HCT116 (cell line): ENCODE results near the gene TYMS. TPM values are rescaled to one million over a fixed set of nuclear protein-coding genes. Genes with fewer than 3 reads are reported as not detected.

Experiments
- ATAC-seq: fragments of 200-7000 bp; cut with Tn5 transposase; 2 replicates; pipeline ENCODE4 v1.9.1; 2020; ENCODE audit warnings: mild to moderate bottlenecking, moderate library complexity
- BruUV-seq: library from RNA; stranded (reverse); fragments of 400-500 nt; replicated peaks from 2 replicates; lab custom pipeline; 2021; lab: Mats Ljungman, UMichigan
- CTCF ChIA-PET: fragments of 300-600 bp; sonication (Branson Sonifier 250); formaldehyde crosslinking; loops from one replicate; lab custom pipeline; 2021; ENCODE audit warnings: antibody characterized with exemption; lab: Charles Lee
- POLR2A ChIA-PET: fragments of 300-600, 350-600 bp; sonication (Branson Sonifier 250); formaldehyde crosslinking; loops from one replicate; lab custom pipeline; 2021; ENCODE audit warnings: antibody characterized with exemption; lab: Charles Lee
- RAD21 ChIA-PET, 2 experiments: fragments of 300-600 bp; sonication (Branson Sonifier 250); formaldehyde crosslinking; loops; one replicate each; lab custom pipeline; 2023; ENCODE audit warnings: low total read pairs in 2 of 2; ENCODE audit not compliant: uncharacterized antibody in 2 of 2, unreplicated experiment in 2 of 2, low non-redundant PET in 1 of 2; lab: Charles Lee
- DNase-seq: peaks from one replicate; pipeline ENCODE4 v3.0.0-alpha.2; 2010; ENCODE audit warnings: low read depth, low spot score
- H2AFZ ChIP-seq: fragments of 200-600 bp; shearing (Covaris generic), sonication (generic); 2 replicates; pipeline ENCODE4 v1.6.1; 2017; ENCODE audit warnings: low read depth, mixed run types, mixed read lengths, antibody characterized with exemption, low read length; ENCODE audit not compliant: poor library complexity, severe bottlenecking
- H3K27ac ChIP-seq: 2 replicates; pipeline ENCODE4 v1.5.1; 2012; ENCODE audit warnings: low read depth, low read length
- H3K27me3 ChIP-seq: fragments of 200-600 bp; sonication (generic); 2 replicates; pipeline ENCODE4 v1.6.1; 2016; ENCODE audit warnings: mixed run types, low read length, mixed read lengths; ENCODE audit not compliant: insufficient read depth
- H3K36me3 ChIP-seq, 2 experiments: fragments of 200-500 bp in 1 of 2; fragments of 200-600 bp in 1 of 2; sonication (Bioruptor generic) in 1 of 2; sonication (generic) in 1 of 2; 2 replicates each; pipeline versions ENCODE4 v1.5.1 to v1.6.1; 2014 to 2016; ENCODE audit warnings: low read length in 2 of 2, inconsistent platforms in 1 of 2, mixed read lengths in 1 of 2, mixed run types in 1 of 2; ENCODE audit not compliant: insufficient read depth in 2 of 2, control insufficient read depth in 1 of 2
- H3K4me1 ChIP-seq, 2 experiments: fragments of 200-600 bp in 1 of 2; sonication (generic) in 1 of 2; 2 replicates each; pipeline versions ENCODE4 v1.5.1 to v1.6.1; 2012 to 2017; ENCODE audit warnings: low read length in 2 of 2, inconsistent platforms in 1 of 2, mild to moderate bottlenecking in 1 of 2, mixed read lengths in 1 of 2, mixed run types in 1 of 2, moderate library complexity in 1 of 2; ENCODE audit not compliant: insufficient read depth in 2 of 2, control insufficient read depth in 1 of 2
- H3K4me2 ChIP-seq: fragments of 200-600 bp; sonication (generic); 2 replicates; pipeline ENCODE4 v1.6.1; 2017; ENCODE audit warnings: mixed run types, low read length, mixed read lengths
- H3K4me3 ChIP-seq, 2 experiments: fragments of 200-600 bp in 1 of 2; sonication (generic) in 1 of 2; replicated peaks in 1 of 2; 2 replicates each; pipeline ENCODE4 v1.5.1; 2011 to 2016; ENCODE audit warnings: low read length in 2 of 2, control low read depth in 1 of 2, low read depth in 1 of 2, mild to moderate bottlenecking in 1 of 2, mixed read lengths in 1 of 2, mixed run types in 1 of 2
- H3K79me2 ChIP-seq: fragments of 200-600 bp; sonication (generic); 2 replicates; pipeline ENCODE4 v1.6.1; 2017; ENCODE audit warnings: mild to moderate bottlenecking, mixed run types, low read length, moderate library complexity, mixed read lengths; ENCODE audit not compliant: insufficient read depth
- H3K9ac ChIP-seq: fragments of 200-600 bp; sonication (generic); 2 replicates; pipeline ENCODE4 v1.6.1; 2016; ENCODE audit warnings: low read length, mixed read lengths
- H3K9me2 ChIP-seq: fragments of 200-600 bp; sonication (generic), shearing (Covaris generic); 2 replicates; pipeline ENCODE4 v1.6.1; 2017; ENCODE audit warnings: mixed run types, mild to moderate bottlenecking, moderate library complexity; ENCODE audit not compliant: insufficient read depth
- H3K9me3 ChIP-seq, 2 experiments: fragments of 200-500 bp in 1 of 2; fragments of 200-600 bp in 1 of 2; sonication (Bioruptor generic) in 1 of 2; sonication (generic) in 1 of 2; 2 replicates each; pipeline ENCODE4 v1.6.1; 2014 to 2017; ENCODE audit warnings: low read length in 2 of 2, mixed read lengths in 2 of 2, inconsistent platforms in 1 of 2, low read depth in 1 of 2, mild to moderate bottlenecking in 1 of 2, mixed run types in 1 of 2, moderate library complexity in 1 of 2; ENCODE audit not compliant: control insufficient read depth in 1 of 2, insufficient read depth in 1 of 2
- H4K20me1 ChIP-seq: fragments of 200-600 bp; sonication (generic), shearing (Covaris generic); 2 replicates; pipeline ENCODE4 v1.6.1; 2017; ENCODE audit warnings: mixed run types, mild to moderate bottlenecking, moderate library complexity; ENCODE audit not compliant: insufficient read depth
- EGR1 ChIP-seq: IDR thresholded peaks from 2 replicates; pipeline ENCODE4 v1.6.1; 2012; ENCODE audit warnings: low read depth
- ELF1 ChIP-seq: IDR thresholded peaks from 2 replicates; pipeline ENCODE4 v1.6.1; 2012; ENCODE audit warnings: low read depth, borderline replicate concordance
- EZH2 ChIP-seq: fragments of 200-600 bp; sonication (generic); IDR thresholded peaks from 2 replicates; pipeline ENCODE4 v1.6.1; 2017; ENCODE audit warnings: antibody characterized with exemption, mixed run types
- POLR2A ChIP-seq: IDR thresholded peaks from 2 replicates; pipeline ENCODE4 v1.7.0; 2011; ENCODE audit warnings: borderline replicate concordance; ENCODE audit not compliant: insufficient read depth, insufficient read length; ENCODE audit errors: extremely low read depth
- POLR2AphosphoS5 ChIP-seq: IDR thresholded peaks from 2 replicates; pipeline ENCODE4 v1.6.1; 2011; ENCODE audit warnings: mild to moderate bottlenecking, low read depth, low read length, moderate library complexity
- RAD21 ChIP-seq: IDR thresholded peaks from 2 replicates; pipeline ENCODE4 v1.6.1; 2012; ENCODE audit warnings: low read depth, mild to moderate bottlenecking
- SIN3A ChIP-seq: IDR thresholded peaks from 2 replicates; pipeline ENCODE4 v1.6.1; 2012; ENCODE audit warnings: low read depth
- SRF ChIP-seq: IDR thresholded peaks from 2 replicates; pipeline ENCODE4 v1.6.1; 2012; ENCODE audit warnings: low read depth
- YY1 ChIP-seq: IDR thresholded peaks from 2 replicates; pipeline ENCODE4 v1.6.1; 2011; ENCODE audit warnings: low read length, low read depth, moderate library complexity, mild to moderate bottlenecking; ENCODE audit not compliant: insufficient replicate concordance; ENCODE audit errors: extremely low read depth
- ZFX ChIP-seq: fragments of 450-650 bp; IDR thresholded peaks from 2 replicates; pipeline ENCODE4 v1.6.1; 2017
- ZNF274 ChIP-seq: fragments of 200-500 bp; sonication (Bioruptor generic); IDR thresholded peaks from 2 replicates; pipeline ENCODE4 v1.6.1; 2014; ENCODE audit warnings: mild to moderate bottlenecking, low read depth, low read length, inconsistent platforms
- intact Hi-C: fragments of 100-400 bp; cut with micrococcal nuclease; formaldehyde crosslinking; loops from 2 replicates; pipeline ENCODE4 v1.10.0; 2022
- total RNA-seq: library from RNA; stranded (reverse); gene quantifications from one replicate; pipeline ENCODE4 v1.2.1, GENCODE V29; 2021; ENCODE audit not compliant: unreplicated experiment
- TF ChIP-seq, protein P1 (sequence below): IDR thresholded peaks from 2 replicates; pipeline ENCODE4 v1.6.1; 2011; ENCODE audit warnings: mild to moderate bottlenecking, low read length, moderate library complexity; ENCODE audit not compliant: insufficient replicate concordance; ENCODE audit errors: extremely low read depth
- TF ChIP-seq, protein P2 (sequence below), 3 experiments: fragments of 200-600 bp in 1 of 3; sonication (generic) in 1 of 3; IDR thresholded peaks in 2 of 3; conservative IDR thresholded peaks in 1 of 3; 2 replicates each; pipeline ENCODE4 v1.5.1; 2012 to 2017; ENCODE audit warnings: low read depth in 2 of 3, low read length in 2 of 3, antibody characterized with exemption in 1 of 3, borderline replicate concordance in 1 of 3, control low read depth in 1 of 3, mild to moderate bottlenecking in 1 of 3, mixed read lengths in 1 of 3, mixed run types in 1 of 3, moderate library complexity in 1 of 3; ENCODE audit not compliant: insufficient read depth in 1 of 3

TYMS gene
- total RNA-seq, 1 experiment from 2014 or later: 245 TPM

DNA sequence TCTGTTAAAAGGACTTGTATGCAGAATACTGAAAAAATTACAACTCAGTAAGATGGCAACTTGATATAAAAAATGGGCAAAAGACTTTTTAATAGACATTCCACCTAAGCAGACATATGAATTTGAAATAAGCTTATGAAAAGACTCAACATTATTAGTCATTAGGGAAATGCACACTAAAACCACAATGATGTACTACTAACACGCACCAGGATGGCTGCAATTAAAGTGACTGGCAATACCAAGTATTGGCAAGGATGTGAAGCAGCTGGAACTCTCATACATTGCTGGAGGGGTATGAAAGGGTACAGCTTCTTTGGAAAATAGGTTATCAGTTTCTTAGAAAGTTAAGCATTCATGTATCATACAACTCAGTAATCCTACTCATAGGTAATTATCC lies 58.2 kb downstream of the TYMS start:
- Histone ChIP-seq H3K36me3 (no peaks in the 10 kb centered on the region), H3K27me3 (no peaks in the 10 kb centered on the region), H3K27ac (no peak overlapping the region), H3K4me3 (no peak overlapping the region), H3K4me2 (no peak overlapping the region), H3K79me2 (peaks cover 15% of the 10 kb centered on the region), H3K9me2 (no peaks in the 10 kb centered on the region), H4K20me1 (no peaks in the 10 kb centered on the region), H2AFZ (no peak overlapping the region), H3K9me3 (no peaks in the 10 kb centered on the region), H3K9ac (no peak overlapping the region), H3K4me1 (peaks cover 2 to 12% of the 10 kb centered on the region in 2 experiments; a peak in 3 of 4 replicates)
- ATAC-seq (no peak), DNase-seq (no peak)
- TF ChIP-seq EGR1 (no peak), POLR2AphosphoS5 (no peak), RAD21 (no peak), ELF1 (no peak), EZH2 (no peak), SIN3A (no peak), ZNF274 (no peak), SRF (no peak), YY1 (no peak)
- ChIA-PET RAD21 (no interaction called here), POLR2A (no interaction called here), CTCF (interaction anchor here (2.0 to 2.2 kb wide), 2 partner anchors 115 to 123 kb away, joined by 7 read pairs; no protein-coding TSS in a partner anchor)
- intact Hi-C loops: no loop called here
- BruUV-seq: no TSS peak

DNA sequence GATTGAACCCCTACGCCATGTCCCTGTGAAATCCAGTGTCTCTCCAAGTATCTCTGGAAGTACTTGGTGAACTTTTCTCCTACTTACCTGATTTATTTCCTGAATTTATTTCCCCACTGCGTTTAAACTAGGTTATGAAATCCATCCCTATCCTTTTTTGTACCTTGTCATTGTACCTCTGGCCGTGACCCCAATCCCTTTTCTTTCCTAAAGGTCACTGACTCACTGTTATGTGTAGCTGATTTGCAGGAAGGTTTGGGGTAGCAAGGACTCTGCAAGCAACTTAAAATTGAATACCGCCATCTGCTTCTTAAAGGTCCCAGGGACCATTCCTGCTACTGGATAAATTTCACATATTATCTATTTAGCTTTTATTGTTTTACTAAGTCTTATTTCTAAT lies 59.5 kb downstream of the TYMS start:
- Histone ChIP-seq H3K4me2 (no peak overlapping the region), H3K36me3 (no peaks in the 10 kb centered on the region; a peak in 1 of 4 replicates), H2AFZ (no peak overlapping the region), H3K4me3 (no peak overlapping the region), H3K4me1 (peaks cover 0 to 4% of the 10 kb centered on the region in 2 experiments; a peak in 1 of 4 replicates), H4K20me1 (no peaks in the 10 kb centered on the region), H3K27ac (no peak overlapping the region), H3K9ac (no peak overlapping the region), H3K9me3 (no peaks in the 10 kb centered on the region), H3K9me2 (no peaks in the 10 kb centered on the region), H3K27me3 (no peaks in the 10 kb centered on the region), H3K79me2 (peaks cover 1% of the 10 kb centered on the region)
- ChIA-PET RAD21 (no interaction called here), POLR2A (no interaction called here), CTCF (interaction anchor here (2.2 kb wide), 1 partner anchor 114 kb away, joined by 7 read pairs; no protein-coding TSS in a partner anchor)
- TF ChIP-seq EZH2: no peak
- no peak for TF ChIP-seq SRF
- TF ChIP-seq ZFX: no peak
- no peak for TF ChIP-seq YY1
- TF ChIP-seq, protein P1, sequence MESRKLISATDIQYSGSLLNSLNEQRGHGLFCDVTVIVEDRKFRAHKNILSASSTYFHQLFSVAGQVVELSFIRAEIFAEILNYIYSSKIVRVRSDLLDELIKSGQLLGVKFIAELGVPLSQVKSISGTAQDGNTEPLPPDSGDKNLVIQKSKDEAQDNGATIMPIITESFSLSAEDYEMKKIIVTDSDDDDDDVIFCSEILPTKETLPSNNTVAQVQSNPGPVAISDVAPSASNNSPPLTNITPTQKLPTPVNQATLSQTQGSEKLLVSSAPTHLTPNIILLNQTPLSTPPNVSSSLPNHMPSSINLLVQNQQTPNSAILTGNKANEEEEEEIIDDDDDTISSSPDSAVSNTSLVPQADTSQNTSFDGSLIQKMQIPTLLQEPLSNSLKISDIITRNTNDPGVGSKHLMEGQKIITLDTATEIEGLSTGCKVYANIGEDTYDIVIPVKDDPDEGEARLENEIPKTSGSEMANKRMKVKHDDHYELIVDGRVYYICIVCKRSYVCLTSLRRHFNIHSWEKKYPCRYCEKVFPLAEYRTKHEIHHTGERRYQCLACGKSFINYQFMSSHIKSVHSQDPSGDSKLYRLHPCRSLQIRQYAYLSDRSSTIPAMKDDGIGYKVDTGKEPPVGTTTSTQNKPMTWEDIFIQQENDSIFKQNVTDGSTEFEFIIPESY: no peak
- no peak for TF ChIP-seq RAD21
- TF ChIP-seq, protein P2, sequence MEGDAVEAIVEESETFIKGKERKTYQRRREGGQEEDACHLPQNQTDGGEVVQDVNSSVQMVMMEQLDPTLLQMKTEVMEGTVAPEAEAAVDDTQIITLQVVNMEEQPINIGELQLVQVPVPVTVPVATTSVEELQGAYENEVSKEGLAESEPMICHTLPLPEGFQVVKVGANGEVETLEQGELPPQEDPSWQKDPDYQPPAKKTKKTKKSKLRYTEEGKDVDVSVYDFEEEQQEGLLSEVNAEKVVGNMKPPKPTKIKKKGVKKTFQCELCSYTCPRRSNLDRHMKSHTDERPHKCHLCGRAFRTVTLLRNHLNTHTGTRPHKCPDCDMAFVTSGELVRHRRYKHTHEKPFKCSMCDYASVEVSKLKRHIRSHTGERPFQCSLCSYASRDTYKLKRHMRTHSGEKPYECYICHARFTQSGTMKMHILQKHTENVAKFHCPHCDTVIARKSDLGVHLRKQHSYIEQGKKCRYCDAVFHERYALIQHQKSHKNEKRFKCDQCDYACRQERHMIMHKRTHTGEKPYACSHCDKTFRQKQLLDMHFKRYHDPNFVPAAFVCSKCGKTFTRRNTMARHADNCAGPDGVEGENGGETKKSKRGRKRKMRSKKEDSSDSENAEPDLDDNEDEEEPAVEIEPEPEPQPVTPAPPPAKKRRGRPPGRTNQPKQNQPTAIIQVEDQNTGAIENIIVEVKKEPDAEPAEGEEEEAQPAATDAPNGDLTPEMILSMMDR (IDR thresholded peaks at IDR 0.05 in 2 of 3, conservative IDR thresholded peaks at IDR 0.05 in 1 of 3; ENCODE audit: borderline replicate concordance in 1 of 3, insufficient read depth in 1 of 3, low read depth in 2 of 3, low read length in 2 of 3): no peak
- TF ChIP-seq EGR1: no peak
- no peak for TF ChIP-seq POLR2A
- TF ChIP-seq SIN3A: no peak
- TF ChIP-seq POLR2AphosphoS5: no peak
- ATAC-seq: no peak
- DNase-seq: no peak
- intact Hi-C loops: no loop called here
- BruUV-seq: no TSS peak
